HG03066 (cell line): Measurements from ENCODE around the gene PRKCH.

Experiments used
- ATAC-seq: cut with Tn5 transposase; IDR thresholded peaks from one replicate; pipeline ENCODE4 v1.9.1; 2021; ENCODE audit warnings: low read depth; ENCODE audit not compliant: unreplicated experiment

Gene PRKCH

GRCh38 chr14:61570549-61571290, 249.3 kb downstream of the PRKCH start:
- no peak for ATAC-seq

GRCh38 chr14:61571917-61572316, 250.5 kb downstream of the PRKCH start:
- no peak for ATAC-seq

GRCh38 chr14:61573321-61573720, 251.9 kb downstream of the PRKCH start:
- no peak for ATAC-seq

- ATAC-seq, result no peak
Observed at GRCh38 chr14:61573748-61574513, 252.6 kb downstream of the PRKCH start.

GRCh38 chr14:61574514-61574807, 253.1 kb downstream of the PRKCH start:
- ATAC-seq, result no peak

- ATAC-seq, result no peak
Observed at GRCh38 chr14:61575126-61575525, 253.7 kb downstream of the PRKCH start.

- no peak for ATAC-seq
Observed at GRCh38 chr14:61575551-61576150, 254.3 kb downstream of the PRKCH start.

GRCh38 chr14:61577506-61577931, 256.1 kb downstream of the PRKCH start:
- no peak for ATAC-seq

- ATAC-seq, result no peak
Observed at GRCh38 chr14:61578745-61579144, 257.4 kb downstream of the PRKCH start.

- ATAC-seq, result no peak
Observed at GRCh38 chr14:61581340-61581739, 260.0 kb downstream of the PRKCH start.

- ATAC-seq, result no peak
Observed at GRCh38 chr14:61581955-61582615, 260.7 kb downstream of the PRKCH start.

- no peak for ATAC-seq
Observed at GRCh38 chr14:61582815-61583214, 261.4 kb downstream of the PRKCH start.

GRCh38 chr14:61584331-61584741, 263.0 kb downstream of the PRKCH start:
- ATAC-seq, result no peak

GRCh38 chr14:61585598-61586543, 264.5 kb downstream of the PRKCH start:
- no peak for ATAC-seq

- ATAC-seq, result no peak
Observed at GRCh38 chr14:61586544-61587055, 265.2 kb downstream of the PRKCH start.

GRCh38 chr14:61587081-61587713, 265.8 kb downstream of the PRKCH start:
- no peak for ATAC-seq

- ATAC-seq, result no peak
Observed at GRCh38 chr14:61588419-61588901, 267.1 kb downstream of the PRKCH start.

GRCh38 chr14:61589691-61590581, 268.6 kb downstream of the PRKCH start:
- no peak for ATAC-seq
